Stimulated activated CD4-positive, alpha-beta T cell treated with anti-CD3 and anti-CD28 coated beads, TNF-alpha, amount 100 ng/mL, for 48 hours (primary cell): Measurements from ENCODE around the gene ITPR2.

Source experiments
- DNase-seq, 3 donors: peaks; one replicate each; pipeline ENCODE4 v3.0.0-alpha.2; 2020; ENCODE audit warnings: low read depth in 3 of 3

Gene ITPR2

DNA sequence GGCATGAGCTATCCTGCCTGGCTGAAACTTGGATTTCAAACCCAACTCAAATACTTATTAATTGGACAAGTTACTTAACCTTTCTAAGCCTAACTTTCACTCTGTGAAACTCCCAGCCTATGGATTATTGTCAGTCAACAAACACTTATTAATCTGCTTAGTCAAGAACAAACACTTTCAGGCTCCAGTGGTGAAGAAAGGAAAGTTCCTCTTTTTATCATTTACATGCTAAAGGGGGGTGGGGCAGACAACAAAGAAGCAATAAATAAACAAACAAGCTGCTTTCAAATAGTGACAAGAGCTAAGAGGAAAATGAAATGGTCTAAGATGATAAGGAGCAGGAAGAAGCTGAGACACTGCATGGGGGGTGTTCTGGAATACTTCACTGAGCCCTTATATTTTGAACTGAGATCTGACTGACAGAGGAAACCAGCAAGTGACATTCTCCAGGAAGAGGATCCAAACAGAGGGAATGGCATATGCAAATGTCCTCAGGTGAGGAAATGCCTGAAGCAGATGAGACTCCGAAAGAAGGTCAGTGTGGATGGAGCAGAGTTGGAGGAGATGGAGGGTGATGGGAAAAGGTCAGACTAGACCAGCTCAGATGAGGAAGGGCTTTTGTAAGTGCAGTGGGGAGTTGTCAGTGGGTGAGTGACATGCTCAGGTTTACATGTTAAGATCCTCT, 259.6 kb downstream of the ITPR2 start:
- DNase-seq, result no peak

GRCh38 chr12:26572137-26572536, 260.9 kb downstream of the ITPR2 start:
- no peak for DNase-seq

DNA sequence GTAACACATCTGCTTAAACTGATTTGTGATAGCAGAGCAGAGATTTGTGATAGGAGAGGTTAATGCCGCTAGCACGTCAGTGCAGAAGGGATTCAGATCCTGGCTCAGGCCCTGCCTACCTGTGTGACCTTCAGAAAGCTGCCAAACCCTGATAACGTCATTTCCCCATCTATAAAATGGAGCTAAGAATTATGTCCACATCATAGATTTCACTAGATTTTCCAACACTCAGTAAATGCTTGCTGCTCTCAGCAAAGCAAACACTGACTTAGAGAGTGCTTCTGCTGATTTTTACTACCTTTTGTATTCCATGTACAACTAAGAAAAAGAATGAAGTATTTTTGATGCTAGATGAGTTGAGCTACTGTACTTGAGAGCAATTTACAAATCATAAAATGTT, 261.4 kb downstream of the ITPR2 start:
- no peak for DNase-seq

GRCh38 chr12:26567126-26567525, 265.9 kb downstream of the ITPR2 start:
- DNase-seq, result no peak

DNA sequence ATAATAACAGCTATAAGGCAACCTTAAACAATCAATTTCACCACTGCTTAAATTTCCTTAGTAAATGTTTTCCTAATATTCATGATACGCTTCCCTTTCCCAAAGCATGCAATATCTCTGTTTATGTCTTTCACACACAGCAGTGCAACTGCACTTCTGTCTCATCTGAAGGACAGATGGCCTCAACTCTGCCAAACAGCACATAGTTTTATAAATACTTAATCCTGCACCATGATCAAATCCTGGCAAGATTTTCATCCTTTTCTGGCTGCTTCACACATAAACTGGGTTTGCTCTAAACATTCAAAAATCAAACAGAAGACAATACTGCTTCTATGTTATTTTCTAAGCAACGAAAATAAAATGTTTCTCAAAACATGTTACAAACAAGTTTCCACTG, 266.3 kb downstream of the ITPR2 start:
- DNase-seq, result no peak

DNA sequence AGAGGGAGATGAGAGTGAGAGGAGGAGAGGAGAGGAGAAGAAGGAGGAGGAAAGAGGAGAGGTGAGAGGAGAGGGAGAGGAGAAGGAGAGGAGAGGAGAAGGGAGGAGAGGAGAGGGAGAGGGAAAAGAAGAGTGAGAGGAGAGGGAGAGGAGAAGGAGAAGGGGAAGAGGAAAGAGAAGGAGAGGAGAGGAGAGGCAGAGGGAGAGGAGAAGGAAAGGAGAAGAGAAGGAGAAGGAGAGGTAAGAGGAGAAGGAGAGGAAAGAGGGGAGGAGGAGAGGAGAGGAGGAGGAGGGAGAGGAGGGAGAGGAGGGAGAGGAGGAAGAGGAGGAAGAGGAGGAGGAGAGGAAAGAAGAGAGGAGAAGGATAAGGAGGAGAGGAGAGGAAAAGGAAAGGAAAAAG, 266.8 kb downstream of the ITPR2 start:
- DNase-seq, result no peak

DNA sequence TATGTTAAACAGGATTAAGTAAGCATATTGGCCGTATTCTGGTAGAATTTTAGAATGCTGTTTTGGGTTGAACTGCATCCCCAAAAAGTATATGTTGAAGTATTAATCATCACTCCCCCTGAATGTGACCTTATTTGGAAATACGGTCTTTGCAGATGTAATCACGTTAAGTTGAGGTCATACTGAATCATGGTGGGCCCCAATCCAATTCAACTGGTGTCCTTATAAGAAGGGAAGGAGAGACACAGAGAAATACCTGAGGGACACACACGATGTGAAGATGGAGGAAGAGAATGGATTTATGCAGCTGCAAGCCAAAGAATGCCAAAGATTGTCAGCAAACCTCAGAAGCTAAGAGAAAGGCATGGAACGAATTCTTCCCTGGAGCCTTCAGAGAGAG, 268.6 kb downstream of the ITPR2 start:
- no peak for DNase-seq

- no peak for DNase-seq
Measured at GRCh38 chr12:26563552-26563951, 269.4 kb downstream of the ITPR2 start.

- no peak for DNase-seq
Measured at GRCh38 chr12:26557326-26557725, 275.7 kb downstream of the ITPR2 start.

DNA sequence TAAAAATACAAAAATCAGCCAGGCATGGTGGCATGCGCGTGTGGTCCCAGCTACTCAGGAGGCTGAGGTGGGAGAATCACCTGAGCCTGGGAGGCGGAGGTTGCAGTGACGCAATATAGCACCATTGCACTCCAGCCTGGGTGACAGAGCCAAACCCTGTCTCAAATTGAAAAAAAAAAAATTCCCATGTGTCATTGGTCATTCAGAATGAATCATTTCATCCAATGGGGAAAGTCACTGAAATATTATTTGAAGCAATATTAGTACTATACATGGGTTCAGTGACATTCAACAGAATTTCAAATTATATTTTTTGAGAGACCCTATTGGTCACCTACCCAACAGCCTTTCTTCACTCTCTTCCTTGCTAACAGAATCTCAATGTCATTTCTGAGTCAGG, 276.1 kb downstream of the ITPR2 start:
- DNase-seq, result no peak

DNA sequence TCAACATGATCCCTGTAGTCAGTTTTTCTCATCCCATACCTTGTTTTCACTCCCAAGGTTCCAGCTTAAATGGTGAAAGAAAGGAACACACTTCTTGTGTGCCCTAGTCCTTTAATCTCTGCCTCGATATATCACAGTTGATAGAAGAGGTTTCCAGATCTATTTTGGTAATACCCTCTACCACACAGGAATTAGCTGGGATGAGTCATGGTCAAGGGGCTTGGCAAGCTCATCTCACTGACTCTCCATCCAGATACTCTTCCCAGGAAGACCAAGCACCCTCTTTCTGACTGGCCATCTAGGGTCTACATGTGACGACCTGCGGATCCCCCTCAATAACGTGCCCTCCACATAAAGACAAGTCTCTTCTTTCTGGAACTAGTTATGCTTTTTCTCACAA, 277.9 kb downstream of the ITPR2 start:
- DNase-seq, result no peak

DNA sequence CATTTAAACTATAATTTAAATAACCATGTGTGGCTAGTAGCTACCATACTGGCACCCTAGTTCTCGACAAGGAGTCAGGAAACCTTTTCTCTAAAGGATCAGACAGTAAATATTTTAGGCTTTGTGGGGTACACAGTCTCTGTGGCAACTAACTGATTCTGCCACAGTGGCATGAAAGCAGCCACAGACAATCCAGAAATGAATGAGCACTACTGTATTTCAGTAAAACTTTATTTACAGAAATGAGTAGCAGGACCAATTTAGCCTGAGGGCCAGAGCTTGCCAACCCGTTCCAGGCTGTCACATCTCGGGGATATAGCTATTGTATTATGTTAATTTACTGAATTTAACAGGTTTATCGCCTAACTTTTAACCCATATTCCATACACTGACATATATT, 278.7 kb downstream of the ITPR2 start:
- no peak for DNase-seq

DNA sequence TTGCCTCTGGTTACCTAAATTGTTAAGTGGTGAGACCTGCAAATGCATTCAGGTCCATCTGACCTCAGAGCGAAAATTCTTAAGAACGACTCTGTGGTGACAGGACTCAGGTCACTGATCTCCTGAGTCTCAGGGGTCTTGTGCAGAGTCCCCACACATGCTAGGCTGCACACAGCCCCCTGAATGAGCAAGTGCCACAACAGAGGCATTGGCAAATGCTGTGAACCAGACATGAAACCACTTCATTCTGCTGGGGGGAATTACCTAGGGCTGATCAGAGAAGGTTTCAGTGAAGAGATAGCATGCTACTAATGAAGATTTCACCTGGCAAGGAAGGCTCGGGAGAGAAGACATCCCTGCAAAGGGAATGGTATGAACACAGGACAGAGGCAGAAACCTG, 281.6 kb downstream of the ITPR2 start:
- no peak for DNase-seq

- no peak for DNase-seq
Measured at GRCh38 chr12:26548227-26548626, 284.8 kb downstream of the ITPR2 start.

GRCh38 chr12:26546535-26547314, 286.3 kb downstream of the ITPR2 start:
- DNase-seq, result no peak

- no peak for DNase-seq
Measured at GRCh38 chr12:26539131-26539530, 293.9 kb downstream of the ITPR2 start.

DNA sequence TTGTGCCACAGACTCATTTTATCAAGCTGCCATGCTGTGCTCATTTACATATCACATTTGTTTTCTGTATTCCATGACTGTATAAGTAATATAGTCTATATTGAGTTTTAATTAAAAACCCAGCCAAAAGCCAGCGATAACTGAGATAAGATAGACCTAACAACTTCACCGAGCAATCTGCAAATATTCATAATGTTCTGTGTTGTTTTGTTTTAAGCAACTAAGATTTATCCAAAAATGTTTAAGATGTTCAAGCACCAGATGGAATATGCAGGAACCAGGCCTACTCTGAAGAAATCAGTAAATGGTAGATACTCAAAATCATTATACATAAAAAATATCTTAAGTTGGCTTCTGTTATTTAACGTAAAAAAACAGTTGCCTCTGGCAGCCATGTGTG, 295.3 kb downstream of the ITPR2 start:
- DNase-seq, result no peak

DNA sequence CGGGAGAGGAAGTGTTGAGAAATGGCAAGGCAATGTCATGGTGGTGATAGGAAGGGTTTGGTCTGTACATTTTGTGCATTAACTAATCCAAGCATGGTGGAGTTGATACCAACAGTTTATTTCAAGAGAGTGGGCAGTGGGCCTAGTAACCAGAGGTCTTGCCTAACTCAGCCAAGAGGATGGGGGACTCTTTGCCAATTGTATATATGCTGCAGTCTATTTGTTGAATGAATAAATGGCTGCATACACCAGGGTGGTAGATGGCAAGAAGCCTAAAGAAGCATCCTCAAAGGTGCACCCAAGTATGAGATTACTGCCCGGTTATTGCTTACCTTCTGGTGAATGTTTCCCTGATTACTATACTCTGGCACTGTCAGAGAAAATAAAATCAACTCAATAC, 295.9 kb downstream of the ITPR2 start:
- DNase-seq, result no peak

- no peak for DNase-seq
Measured at GRCh38 chr12:26535826-26536225, 297.2 kb downstream of the ITPR2 start.

DNA sequence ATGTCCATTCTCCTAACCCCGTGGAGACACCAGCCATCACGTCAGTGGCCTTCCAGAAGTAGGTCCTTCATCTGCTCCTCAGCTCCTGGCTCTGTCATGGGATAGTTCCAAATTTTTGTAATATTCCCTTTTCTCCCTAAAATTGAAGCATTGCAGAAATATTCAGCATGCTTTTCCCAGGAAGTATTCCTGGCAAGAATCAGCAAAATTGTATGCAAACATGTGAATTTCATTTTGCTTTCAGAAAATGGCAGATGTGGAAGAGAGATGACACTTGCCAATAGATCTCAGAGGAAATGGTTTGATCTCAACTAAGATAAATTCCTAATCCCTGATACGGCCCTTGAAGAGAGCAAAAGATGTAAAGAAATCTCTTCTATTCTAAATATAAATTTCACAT, 298.9 kb downstream of the ITPR2 start:
- no peak for DNase-seq

GRCh38 chr12:26533211-26533610, 299.8 kb downstream of the ITPR2 start:
- no peak for DNase-seq

- no peak for DNase-seq
Measured at GRCh38 chr12:26530461-26530860, 302.5 kb downstream of the ITPR2 start.

- DNase-seq, result no peak
Measured at GRCh38 chr12:26528943-26529342, 304.1 kb downstream of the ITPR2 start.

DNA sequence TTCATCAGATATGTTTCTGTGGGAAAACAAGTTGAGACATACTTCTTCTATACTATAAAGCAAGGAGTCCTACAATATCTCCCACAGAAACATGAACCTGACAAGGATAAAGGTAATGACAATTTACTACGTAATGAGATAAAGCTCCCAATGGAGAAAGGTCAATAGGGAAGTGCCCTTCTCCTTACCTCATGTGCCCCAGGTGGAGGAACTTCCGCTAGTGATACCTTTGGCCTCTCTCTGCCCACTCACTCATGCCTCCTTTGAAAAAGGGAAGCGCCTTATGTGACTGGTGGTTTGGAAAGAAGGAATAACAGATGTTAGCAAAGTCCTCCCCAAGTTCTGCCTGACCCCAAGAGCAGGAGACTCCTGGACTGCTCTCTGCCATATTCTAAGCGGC, 305.3 kb downstream of the ITPR2 start:
- DNase-seq, result no peak
